H1 (cell line): ENCODE results near the gene RGS13. TPM values are rescaled to one million over a fixed set of nuclear protein-coding genes. Genes with fewer than 3 reads are reported as not detected.

Source experiments
- CTCF ChIA-PET: fragments of 300-600 bp; sonication (Branson Sonifier 250); formaldehyde crosslinking; loops from one replicate; lab custom pipeline; 2021; ENCODE audit not compliant: partially characterized antibody; lab: Charles Lee
- POLR2A ChIA-PET: fragments of 300-600 bp; sonication (Branson Sonifier 250); formaldehyde crosslinking; loops from one replicate; lab custom pipeline; 2021; ENCODE audit warnings: inconsistent platforms; ENCODE audit not compliant: partially characterized antibody; lab: Charles Lee
- DNase-seq, 2 experiments: peaks; one replicate each; pipeline versions ENCODE4 v3.0.0 to v3.0.0-alpha.2; 2010 to 2022; ENCODE audit warnings: low spot score in 2 of 2, low read depth in 1 of 2, mixed read lengths in 1 of 2
- FAIRE-seq: peaks from 2 replicates; lab custom pipeline; 2011; peaks lifted over from hg19 to GRCh38; lab: Jason Lieb, UNC
- H2AFZ ChIP-seq: 2 replicates; pipeline ENCODE4 v1.8.1; 2012; ENCODE audit warnings: low read length, inconsistent platforms
- H2AK5ac ChIP-seq: 2 replicates; pipeline ENCODE4 v1.6.1; 2013; ENCODE audit warnings: low read depth, low read length
- H2BK120ac ChIP-seq: replicated peaks from 2 replicates; pipeline ENCODE3; 2013; ENCODE audit warnings: low read depth, low read length, inconsistent platforms
- H2BK12ac ChIP-seq: 2 replicates; pipeline ENCODE4 v1.6.1; 2013; ENCODE audit warnings: low read depth, low read length
- H2BK15ac ChIP-seq: 2 replicates; pipeline ENCODE4 v1.6.1; 2013; ENCODE audit warnings: low read length
- H2BK20ac ChIP-seq: 2 replicates; pipeline ENCODE4 v1.6.1; 2013; ENCODE audit warnings: low read length
- H2BK5ac ChIP-seq: 2 replicates; pipeline ENCODE4 v1.6.1; 2013; ENCODE audit warnings: low read depth, low read length
- H3K14ac ChIP-seq: 2 replicates; pipeline ENCODE4 v1.6.1; 2013; ENCODE audit warnings: inconsistent platforms; ENCODE audit not compliant: insufficient read length
- H3K18ac ChIP-seq: 2 replicates; pipeline ENCODE4 v1.6.1; 2013; ENCODE audit warnings: low read length; ENCODE audit errors: extremely low read depth
- H3K23ac ChIP-seq: 2 replicates; pipeline ENCODE4 v1.6.1; 2013; ENCODE audit warnings: inconsistent platforms; ENCODE audit not compliant: insufficient read length
- H3K23me2 ChIP-seq: 2 replicates; pipeline ENCODE4 v1.6.1; 2013; ENCODE audit warnings: low read depth, low read length
- H3K27ac ChIP-seq: 2 replicates; pipeline ENCODE4 v1.6.1; 2011; ENCODE audit warnings: low read depth, low read length, inconsistent platforms
- H3K27me3 ChIP-seq, 4 experiments: replicated peaks in 1 of 4; 1 replicate in 1 of 4; 2 replicates in 3 of 4; pipeline versions ENCODE4 v1.6.1 to v1.8.1; 2011 to 2013; ENCODE audit warnings: low read length in 3 of 4, mild to moderate bottlenecking in 3 of 4, inconsistent platforms in 2 of 4, mixed read lengths in 2 of 4, moderate library complexity in 1 of 4; ENCODE audit not compliant: control insufficient read depth in 3 of 4, insufficient read depth in 3 of 4; ENCODE audit errors: extremely low read depth in 1 of 4
- H3K36me3 ChIP-seq, 4 experiments: 2 replicates each; pipeline versions ENCODE4 v1.6.1 to v1.8.1; 2011 to 2013; ENCODE audit warnings: mild to moderate bottlenecking in 4 of 4, low read length in 3 of 4, moderate library complexity in 2 of 4, control low read depth in 1 of 4, inconsistent platforms in 1 of 4; ENCODE audit not compliant: insufficient read depth in 4 of 4, control insufficient read depth in 2 of 4
- H3K4ac ChIP-seq: replicated peaks from 2 replicates; pipeline ENCODE3; 2013; ENCODE audit warnings: low read length, low read depth, mixed read lengths, inconsistent platforms; ENCODE audit not compliant: insufficient read length
- H3K4me1 ChIP-seq, 4 experiments: replicated peaks in 1 of 4; 1 replicate in 1 of 4; 2 replicates in 3 of 4; pipeline versions ENCODE4 v1.6.1 to v1.8.1; 2011 to 2013; ENCODE audit warnings: low read length in 3 of 4, inconsistent platforms in 2 of 4, mixed read lengths in 1 of 4; ENCODE audit not compliant: insufficient read depth in 4 of 4, control insufficient read depth in 3 of 4
- H3K4me2 ChIP-seq, 2 experiments: 2 replicates each; pipeline versions ENCODE4 v1.6.1 to v1.8.1; 2011 to 2013; ENCODE audit warnings: low read depth in 2 of 2, low read length in 2 of 2, control low read depth in 1 of 2, inconsistent platforms in 1 of 2, mild to moderate bottlenecking in 1 of 2; ENCODE audit not compliant: insufficient read depth in 1 of 2
- H3K4me3 ChIP-seq, 4 experiments: fragments of 200-600, 300-600 bp in 1 of 4; sonication (generic), shearing (Covaris generic), sonication (Bioruptor Twin) in 1 of 4; 2 replicates each; pipeline versions ENCODE4 v1.5.1 to v1.8.1; 2011 to 2016; ENCODE audit warnings: low read length in 4 of 4, low read depth in 3 of 4, control low read depth in 2 of 4, inconsistent platforms in 2 of 4, mild to moderate bottlenecking in 2 of 4, mixed read lengths in 1 of 4, moderate library complexity in 1 of 4; ENCODE audit not compliant: insufficient read depth in 2 of 4; ENCODE audit errors: extremely low read depth in 1 of 4
- H3K56ac ChIP-seq: replicated peaks from 2 replicates; pipeline ENCODE3; 2013; ENCODE audit warnings: low read depth, mild to moderate bottlenecking, mixed read lengths, low read length, inconsistent platforms; ENCODE audit not compliant: insufficient read length
- H3K79me1 ChIP-seq: 2 replicates; pipeline ENCODE4 v1.6.1; 2013; ENCODE audit warnings: low read depth, low read length, control low read depth
- H3K79me2 ChIP-seq, 2 experiments: 2 replicates each; pipeline versions ENCODE4 v1.6.1 to v1.8.1; 2012 to 2013; ENCODE audit warnings: low read length in 2 of 2, mild to moderate bottlenecking in 2 of 2, inconsistent platforms in 1 of 2; ENCODE audit not compliant: insufficient read depth in 2 of 2, control insufficient read depth in 1 of 2
- H3K9ac ChIP-seq, 4 experiments: replicated peaks in 1 of 4; 1 replicate in 1 of 4; 2 replicates in 3 of 4; pipeline versions ENCODE4 v1.6.1 to v1.8.1; 2011 to 2013; ENCODE audit warnings: low read depth in 3 of 4, low read length in 3 of 4, control low read depth in 2 of 4, mild to moderate bottlenecking in 2 of 4, moderate library complexity in 2 of 4, inconsistent platforms in 1 of 4; ENCODE audit errors: extremely low read depth in 1 of 4
- H3K9me3 ChIP-seq, 2 experiments: 2 replicates each; pipeline versions ENCODE4 v1.6.1 to v1.8.1; 2012 to 2013; ENCODE audit warnings: mild to moderate bottlenecking in 2 of 2, moderate library complexity in 2 of 2, control low read depth in 1 of 2, inconsistent platforms in 1 of 2, low read depth in 1 of 2, low read length in 1 of 2, mixed read lengths in 1 of 2; ENCODE audit not compliant: insufficient read depth in 2 of 2
- H4K20me1 ChIP-seq, 2 experiments: replicated peaks in 1 of 2; 2 replicates each; pipeline versions ENCODE3 to v1.8.1; 2011 to 2013; ENCODE audit warnings: inconsistent platforms in 2 of 2, low read length in 2 of 2, mild to moderate bottlenecking in 1 of 2; ENCODE audit not compliant: insufficient read depth in 2 of 2, control insufficient read depth in 1 of 2
- H4K5ac ChIP-seq: 2 replicates; pipeline ENCODE4 v1.6.1; 2013; ENCODE audit warnings: low read length, low read depth, mixed read lengths, inconsistent platforms; ENCODE audit not compliant: insufficient read length
- H4K8ac ChIP-seq: 2 replicates; pipeline ENCODE4 v1.8.0; 2013; ENCODE audit warnings: mild to moderate bottlenecking, moderate library complexity, low read length, inconsistent platforms; ENCODE audit not compliant: insufficient read depth; ENCODE audit errors: extremely low read depth
- H4K91ac ChIP-seq: replicated peaks from 2 replicates; pipeline ENCODE3; 2013; ENCODE audit warnings: low read length, mixed read lengths, inconsistent platforms; ENCODE audit not compliant: insufficient read length
- CTBP2 ChIP-seq: IDR thresholded peaks from 2 replicates; pipeline ENCODE4 v1.7.0; 2011; ENCODE audit warnings: borderline replicate concordance, mild to moderate bottlenecking, moderate library complexity, mixed read lengths, low read length; ENCODE audit not compliant: insufficient read depth, insufficient read length
- EGR1 ChIP-seq: IDR thresholded peaks from 2 replicates; pipeline ENCODE4 v1.6.1; 2011; ENCODE audit warnings: low read depth, low read length, borderline replicate concordance
- KDM1A ChIP-seq: fragments of 200-600, 300-600 bp; sonication (generic); IDR thresholded peaks from 2 replicates; pipeline ENCODE4 v1.7.1; 2016; ENCODE audit warnings: mild to moderate bottlenecking, low read length, borderline replicate concordance
- POU5F1 ChIP-seq: IDR thresholded peaks from 2 replicates; pipeline ENCODE4 v1.6.1; 2011; ENCODE audit warnings: low read depth, mild to moderate bottlenecking, low read length, moderate library complexity
- RAD21 ChIP-seq, 2 experiments: IDR thresholded peaks in 1 of 2; conservative IDR thresholded peaks in 1 of 2; 2 replicates each; pipeline ENCODE4 v1.6.1; 2011; ENCODE audit warnings: low read depth in 2 of 2, low read length in 2 of 2, improper control_type of control experiment in 1 of 2, inconsistent platforms in 1 of 2, mild to moderate bottlenecking in 1 of 2, moderate library complexity in 1 of 2
- RBBP5 ChIP-seq: IDR thresholded peaks from 2 replicates; pipeline ENCODE4 v1.7.1; 2012; ENCODE audit warnings: low read depth, mild to moderate bottlenecking, inconsistent platforms, low read length, moderate library complexity, borderline replicate concordance
- SP1 ChIP-seq: IDR thresholded peaks from 2 replicates; pipeline ENCODE4 v1.6.1; 2011; ENCODE audit warnings: low read depth, low read length
- SP2 ChIP-seq: IDR thresholded peaks from 2 replicates; pipeline ENCODE4 v1.6.1; 2012; ENCODE audit warnings: mild to moderate bottlenecking, low read length, inconsistent platforms
- SP4 ChIP-seq: IDR thresholded peaks from 2 replicates; pipeline ENCODE4 v1.6.1; 2012; ENCODE audit warnings: low read length, inconsistent platforms
- TAF1 ChIP-seq: IDR thresholded peaks from 2 replicates; pipeline ENCODE4 v1.6.1; 2011; ENCODE audit warnings: mild to moderate bottlenecking, low read depth, low read length
- USF2 ChIP-seq: IDR thresholded peaks from 2 replicates; pipeline ENCODE4 v1.6.1; 2011; ENCODE audit warnings: low read length, improper control_type of control experiment
- polyA plus RNA-seq, 7 experiments: library from polyadenylated mRNA; depleted of rRNA in 3 of 7; stranded (reverse) in 5 of 7; unstranded in 2 of 7; fragments of >200 nt in 5 of 7; fragments of 200-250 nt in 2 of 7; gene quantifications; 1 replicate in 5 of 7; 2 replicates in 1 of 7; 4 replicates in 1 of 7; pipeline versions ENCODE4 v1.2.1 to v1.2.3, GENCODE V29; 2011 to 2013; ENCODE audit warnings: missing spikeins in 2 of 7, mixed read lengths in 2 of 7
- total RNA-seq: library from RNA; stranded (reverse); fragmentation: NEBNext Ultra II Directional; extraction: Animal tissue kit (Norgen Biotek cat#: 25700); gene quantifications from 2 replicates; pipeline ENCODE4 v1.2.1, GENCODE V29; 2021

Gene RGS13
- total and polyA plus RNA-seq, 2 of the 8 experiments (the other 6 are each of a cell fraction or from before 2014, with no cell fraction given): not detected

GRCh38 chr1:192678099-192678498 is 42.2 kb downstream of the RGS13 start:
- H3K27me3 ChIP-seq: no peaks in the 10 kb centered on the region
- no peaks in the 10 kb centered on the region for H3K36me3 ChIP-seq
- H4K91ac ChIP-seq: no peak overlapping the region
- no peak overlapping the region for H3K56ac ChIP-seq
- H2AFZ ChIP-seq: no peak overlapping the region
- no peaks in the 10 kb centered on the region for H4K20me1 ChIP-seq
- H4K5ac ChIP-seq: no peak overlapping the region
- no peak overlapping the region for H3K4me2 ChIP-seq
- DNase-seq: no peak
- ChIA-PET CTCF (interaction anchor here (0.9 to 2.8 kb wide), 4 partner anchors 10 to 148 kb away, joined by 3 to 12 read pairs (median 4); no protein-coding TSS in a partner anchor), POLR2A (no interaction called here)
- H3K18ac ChIP-seq: no peak overlapping the region
- no peak overlapping the region for H3K23ac ChIP-seq
- H3K4me1 ChIP-seq: no peaks in the 10 kb centered on the region
- no peak overlapping the region for H2BK12ac ChIP-seq
- H3K14ac ChIP-seq: no peak overlapping the region
- FAIRE-seq: no peak
- H3K27ac ChIP-seq: no peak overlapping the region
- H3K79me2 ChIP-seq: no peaks in the 10 kb centered on the region
- no peak overlapping the region for H2BK120ac ChIP-seq
- no peak overlapping the region for H2BK15ac ChIP-seq
- TF ChIP-seq POU5F1: no peak
- TF ChIP-seq EGR1: no peak
- no peak for TF ChIP-seq KDM1A
- no peak for TF ChIP-seq SP2
- no peak for TF ChIP-seq TAF1
- TF ChIP-seq RAD21 (IDR thresholded peaks at IDR 0.05 in 1 of 2, conservative IDR thresholded peaks at IDR 0.05 in 1 of 2; ENCODE audit: low read depth in 2 of 2, low read length in 2 of 2): no peak
- TF ChIP-seq CTBP2: no peak
- TF ChIP-seq SP1: no peak
- no peak for TF ChIP-seq RBBP5
- no peak for TF ChIP-seq SP4
- TF ChIP-seq USF2: no peak
- no peaks in the 10 kb centered on the region for H3K23me2 ChIP-seq
- no peak overlapping the region for H3K9ac ChIP-seq
- no peak overlapping the region for H2AK5ac ChIP-seq
- H4K8ac ChIP-seq: no peak overlapping the region
- no peak overlapping the region for H3K4me3 ChIP-seq
- no peaks in the 10 kb centered on the region for H3K79me1 ChIP-seq
- no peak overlapping the region for H3K4ac ChIP-seq
- H2BK5ac ChIP-seq: no peak overlapping the region
- H2BK20ac ChIP-seq: no peak overlapping the region
- no peaks in the 10 kb centered on the region for H3K9me3 ChIP-seq
